Astrocyte (in vitro differentiated cells and primary cell): ENCODE results near the gene LAMA1. TPM values are rescaled to one million over a fixed set of nuclear protein-coding genes. Genes with fewer than 3 reads are reported as not detected.

Experiments used
- DNase-seq: peaks from one replicate; pipeline ENCODE4 v3.0.0-alpha.2; 2010; ENCODE audit warnings: low read depth
- FAIRE-seq: peaks from 2 replicates; lab custom pipeline; 2011; peaks lifted over from hg19 to GRCh38; lab: Jason Lieb, UNC
- H2AFZ ChIP-seq: 2 replicates; pipeline ENCODE4 v1.6.0; 2012; ENCODE audit warnings: low read depth, low read length, inconsistent platforms
- H3K27ac ChIP-seq: 2 replicates; pipeline ENCODE4 v1.5.1; 2011; ENCODE audit warnings: low read depth, low read length, inconsistent platforms
- H3K27me3 ChIP-seq: 2 replicates; pipeline ENCODE4 v1.6.0; 2011; ENCODE audit warnings: low read length, inconsistent platforms; ENCODE audit not compliant: insufficient read depth
- H3K36me3 ChIP-seq: 2 replicates; pipeline ENCODE4 v1.5.1; 2011; ENCODE audit warnings: low read length, inconsistent platforms; ENCODE audit not compliant: insufficient read depth
- H3K4me1 ChIP-seq: 2 replicates; pipeline ENCODE4 v1.5.1; 2011; ENCODE audit warnings: low read length, inconsistent platforms; ENCODE audit not compliant: insufficient read depth
- H3K4me2 ChIP-seq: 2 replicates; pipeline ENCODE4 v1.6.0; 2012; ENCODE audit warnings: low read length, inconsistent platforms
- H3K4me3 ChIP-seq: 2 replicates; pipeline ENCODE4 v1.5.1; 2011; ENCODE audit warnings: low read depth, mild to moderate bottlenecking, low read length, inconsistent platforms; ENCODE audit not compliant: insufficient read depth
- H3K79me2 ChIP-seq: 2 replicates; pipeline ENCODE4 v1.6.0; 2012; ENCODE audit warnings: mild to moderate bottlenecking, low read length, inconsistent platforms; ENCODE audit not compliant: insufficient read depth
- H3K9ac ChIP-seq: 2 replicates; pipeline ENCODE4 v1.6.0; 2012; ENCODE audit warnings: mild to moderate bottlenecking, low read length, inconsistent platforms
- H3K9me3 ChIP-seq: 2 replicates; pipeline ENCODE4 v1.5.1; 2012; ENCODE audit warnings: low read depth, mild to moderate bottlenecking, low read length, inconsistent platforms; ENCODE audit not compliant: insufficient read depth
- H4K20me1 ChIP-seq: 2 replicates; pipeline ENCODE4 v1.6.0; 2012; ENCODE audit warnings: low read length, inconsistent platforms; ENCODE audit not compliant: insufficient read depth
- H3K27ac Mint-ChIP-seq: one replicate; pipeline ENCODE4 v1.8.0; 2021; ENCODE audit warnings: mild to moderate bottlenecking, mixed read lengths; ENCODE audit not compliant: unreplicated experiment
- H3K27me3 Mint-ChIP-seq: one replicate; pipeline ENCODE4 v1.8.0; 2021; ENCODE audit warnings: low read depth, mixed read lengths; ENCODE audit not compliant: unreplicated experiment
- H3K36me3 Mint-ChIP-seq: one replicate; pipeline ENCODE4 v1.8.0; 2021; ENCODE audit warnings: low read depth, mixed read lengths; ENCODE audit not compliant: unreplicated experiment
- H3K4me1 Mint-ChIP-seq: one replicate; pipeline ENCODE4 v1.8.0; 2021; ENCODE audit warnings: low read depth, mixed read lengths; ENCODE audit not compliant: unreplicated experiment
- H3K4me3 Mint-ChIP-seq: one replicate; pipeline ENCODE4 v1.8.0; 2021; ENCODE audit warnings: mild to moderate bottlenecking, moderate library complexity, mixed read lengths; ENCODE audit not compliant: unreplicated experiment
- H3K9me3 Mint-ChIP-seq: one replicate; pipeline ENCODE4 v1.8.0; 2021; ENCODE audit warnings: mild to moderate bottlenecking, mixed read lengths; ENCODE audit not compliant: unreplicated experiment
- EZH2 ChIP-seq: IDR thresholded peaks from 2 replicates; pipeline ENCODE4 v1.6.1; 2012; ENCODE audit warnings: mild to moderate bottlenecking, low read length, inconsistent platforms; ENCODE audit not compliant: insufficient read depth
- total RNA-seq: library from RNA; stranded (reverse); gene quantifications from 2 replicates; pipeline ENCODE4 v1.2.1, GENCODE V29; 2021
- TF ChIP-seq, protein P1 (sequence below): IDR thresholded peaks from 2 replicates; pipeline ENCODE4 v1.5.1; 2011; ENCODE audit warnings: low read depth, mild to moderate bottlenecking, inconsistent platforms, low read length, moderate library complexity; ENCODE audit not compliant: insufficient read depth

Gene LAMA1
- total RNA-seq, 1 donor from 2014 or later: 17.4 TPM

DNA sequence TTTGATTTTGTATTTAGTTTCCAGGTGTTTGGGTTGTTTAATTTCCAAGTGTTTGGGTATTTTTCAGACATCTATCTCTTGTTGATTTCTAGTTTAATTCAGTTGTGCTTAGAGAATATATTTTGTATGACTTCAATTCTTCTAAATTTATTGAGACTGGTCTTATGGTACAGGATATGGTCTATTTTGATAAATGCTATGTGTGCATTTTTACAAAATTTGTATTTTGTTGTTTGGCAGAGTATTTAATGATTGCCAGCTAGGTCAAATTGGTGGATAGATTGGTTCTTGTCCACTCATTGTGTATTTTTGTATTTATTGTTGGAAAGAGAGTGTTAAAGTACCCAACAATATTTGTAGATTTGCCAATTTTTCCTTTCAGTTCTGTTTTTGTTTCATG is 23.7 kb upstream of the LAMA1 start:
- Histone ChIP-seq H3K27me3 (no peaks in the 10 kb centered on the region), H3K9me3 (no peaks in the 10 kb centered on the region), H2AFZ (no peak overlapping the region), H3K36me3 (no peaks in the 10 kb centered on the region), H3K9ac (no peak overlapping the region), H3K4me3 (no peak overlapping the region), H3K4me2 (no peak overlapping the region), H3K79me2 (no peaks in the 10 kb centered on the region), H4K20me1 (no peaks in the 10 kb centered on the region), H3K27ac (no peak overlapping the region), H3K4me1 (no peaks in the 10 kb centered on the region)
- FAIRE-seq: no peak
- Mint-ChIP-seq H3K27me3 (no peaks in the 10 kb centered on the region), H3K36me3 (no peaks in the 10 kb centered on the region), H3K4me3 (no peak overlapping the region), H3K4me1 (no peaks in the 10 kb centered on the region), H3K27ac (no peak overlapping the region), H3K9me3 (no peaks in the 10 kb centered on the region)
- DNase-seq: no peak
- no peak for TF ChIP-seq EZH2
- TF ChIP-seq, protein P1, sequence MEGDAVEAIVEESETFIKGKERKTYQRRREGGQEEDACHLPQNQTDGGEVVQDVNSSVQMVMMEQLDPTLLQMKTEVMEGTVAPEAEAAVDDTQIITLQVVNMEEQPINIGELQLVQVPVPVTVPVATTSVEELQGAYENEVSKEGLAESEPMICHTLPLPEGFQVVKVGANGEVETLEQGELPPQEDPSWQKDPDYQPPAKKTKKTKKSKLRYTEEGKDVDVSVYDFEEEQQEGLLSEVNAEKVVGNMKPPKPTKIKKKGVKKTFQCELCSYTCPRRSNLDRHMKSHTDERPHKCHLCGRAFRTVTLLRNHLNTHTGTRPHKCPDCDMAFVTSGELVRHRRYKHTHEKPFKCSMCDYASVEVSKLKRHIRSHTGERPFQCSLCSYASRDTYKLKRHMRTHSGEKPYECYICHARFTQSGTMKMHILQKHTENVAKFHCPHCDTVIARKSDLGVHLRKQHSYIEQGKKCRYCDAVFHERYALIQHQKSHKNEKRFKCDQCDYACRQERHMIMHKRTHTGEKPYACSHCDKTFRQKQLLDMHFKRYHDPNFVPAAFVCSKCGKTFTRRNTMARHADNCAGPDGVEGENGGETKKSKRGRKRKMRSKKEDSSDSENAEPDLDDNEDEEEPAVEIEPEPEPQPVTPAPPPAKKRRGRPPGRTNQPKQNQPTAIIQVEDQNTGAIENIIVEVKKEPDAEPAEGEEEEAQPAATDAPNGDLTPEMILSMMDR: no peak

DNA sequence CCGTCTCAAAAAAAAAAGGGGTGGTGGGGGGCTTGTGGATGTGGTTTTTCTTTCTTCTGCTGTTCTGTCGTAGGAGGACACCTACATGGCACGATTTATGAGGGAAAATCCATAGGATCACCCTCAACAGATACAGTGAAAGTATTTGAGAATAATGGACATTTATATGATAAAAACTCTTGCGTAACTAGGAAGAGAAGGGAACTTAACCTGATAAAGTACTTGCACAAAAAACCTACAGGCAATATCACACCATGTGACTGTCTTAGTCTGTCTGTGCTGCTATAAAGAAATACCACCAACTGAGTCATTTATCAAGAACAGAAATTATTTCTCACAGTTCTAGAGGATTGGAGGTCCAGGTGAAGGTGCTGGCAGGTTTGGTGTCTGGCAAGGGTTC is 21.8 kb upstream of the LAMA1 start:
- Mint-ChIP-seq H3K9me3 (no peaks in the 10 kb centered on the region), H3K27me3 (no peaks in the 10 kb centered on the region)
- H3K9me3 ChIP-seq: no peaks in the 10 kb centered on the region

DNA sequence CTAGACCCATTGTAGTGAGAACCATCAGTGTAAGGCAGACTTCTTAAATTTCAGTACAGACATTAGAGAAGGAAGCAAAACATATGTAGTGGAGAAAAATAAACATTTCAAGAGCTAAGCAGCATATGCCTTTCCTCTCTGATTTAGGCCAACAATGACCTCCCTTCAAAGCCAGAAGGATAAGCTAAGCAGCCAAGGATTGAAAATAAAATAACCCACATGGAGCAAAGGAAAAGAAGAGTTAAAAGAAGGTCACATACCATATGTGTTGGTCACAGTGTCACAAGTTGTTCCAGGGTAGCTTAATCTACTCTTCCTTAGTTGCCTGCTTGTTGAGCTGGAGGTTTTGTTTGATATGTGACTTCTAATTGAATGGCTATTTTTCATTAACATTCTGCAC is 15.6 kb upstream of the LAMA1 start:
- no peaks in the 10 kb centered on the region for H3K9me3 Mint-ChIP-seq
- FAIRE-seq: no peak
- H3K4me1 ChIP-seq: peaks cover 9% of the 10 kb centered on the region
- H3K27ac ChIP-seq: no peak overlapping the region
- H3K9ac ChIP-seq: no peak overlapping the region
- no peak for TF ChIP-seq EZH2
- TF ChIP-seq, protein P1: no peak
- H3K79me2 ChIP-seq: no peaks in the 10 kb centered on the region
- H3K27me3 Mint-ChIP-seq: no peaks in the 10 kb centered on the region
- H3K4me1 Mint-ChIP-seq: peaks cover 9% of the 10 kb centered on the region
- no peaks in the 10 kb centered on the region for H3K36me3 ChIP-seq
- H2AFZ ChIP-seq: no peak overlapping the region
- H3K4me2 ChIP-seq: peak overlapping the region; percentile 17
- DNase-seq: peak; percentile 27
- no peaks in the 10 kb centered on the region for H3K9me3 ChIP-seq
- no peaks in the 10 kb centered on the region for H3K36me3 Mint-ChIP-seq
- no peak overlapping the region for H3K4me3 Mint-ChIP-seq
- no peak overlapping the region for H3K27ac Mint-ChIP-seq
- H3K4me3 ChIP-seq: no peak overlapping the region
- no peaks in the 10 kb centered on the region for H4K20me1 ChIP-seq
- no peaks in the 10 kb centered on the region for H3K27me3 ChIP-seq

More for the DNA sequence above, 21.8 kb upstream of the LAMA1 start:
- Histone ChIP-seq H3K4me1 (no peaks in the 10 kb centered on the region), H3K79me2 (no peaks in the 10 kb centered on the region), H3K4me3 (no peak overlapping the region), H2AFZ (no peak overlapping the region), H3K9ac (no peak overlapping the region), H4K20me1 (no peaks in the 10 kb centered on the region), H3K27me3 (no peaks in the 10 kb centered on the region), H3K4me2 (no peak overlapping the region), H3K36me3 (no peaks in the 10 kb centered on the region), H3K27ac (no peak overlapping the region)
- DNase-seq: no peak
- Mint-ChIP-seq H3K36me3 (no peaks in the 10 kb centered on the region), H3K27ac (no peak overlapping the region), H3K4me3 (no peak overlapping the region), H3K4me1 (no peaks in the 10 kb centered on the region)
- FAIRE-seq: no peak
- TF ChIP-seq, protein P1: no peak
- no peak for TF ChIP-seq EZH2
